WI38 (cell line): ENCODE measurements around the gene CGRRF1.

Source experiments
- H3K4me3 ChIP-seq: 2 replicates; pipeline ENCODE4 v1.5.1; 2011; ENCODE audit warnings: low read depth, mild to moderate bottlenecking, control low read depth, low read length
- TF ChIP-seq, protein P1 (sequence below): IDR thresholded peaks from 2 replicates; pipeline ENCODE4 v1.5.1; 2012; ENCODE audit warnings: low read depth, mild to moderate bottlenecking, control low read depth, low read length

The CGRRF1 gene

DNA sequence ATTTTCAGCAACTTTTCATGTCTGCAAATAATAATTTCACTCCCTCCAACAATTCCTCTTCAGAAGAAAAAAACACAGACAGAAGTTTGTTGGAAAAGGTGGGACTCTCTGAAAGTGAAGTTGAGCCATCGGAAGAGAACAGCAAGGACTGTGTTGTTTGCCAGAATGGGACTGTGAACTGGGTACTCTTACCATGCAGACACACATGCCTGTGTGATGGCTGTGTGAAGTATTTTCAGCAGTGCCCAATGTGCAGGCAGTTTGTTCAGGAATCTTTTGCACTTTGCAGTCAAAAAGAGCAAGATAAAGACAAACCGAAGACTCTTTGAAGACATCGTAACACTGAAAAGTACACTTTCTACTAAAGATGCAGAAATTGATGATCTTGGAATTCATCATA, 28.3 kb downstream of the CGRRF1 start:
- TF ChIP-seq, protein P1, sequence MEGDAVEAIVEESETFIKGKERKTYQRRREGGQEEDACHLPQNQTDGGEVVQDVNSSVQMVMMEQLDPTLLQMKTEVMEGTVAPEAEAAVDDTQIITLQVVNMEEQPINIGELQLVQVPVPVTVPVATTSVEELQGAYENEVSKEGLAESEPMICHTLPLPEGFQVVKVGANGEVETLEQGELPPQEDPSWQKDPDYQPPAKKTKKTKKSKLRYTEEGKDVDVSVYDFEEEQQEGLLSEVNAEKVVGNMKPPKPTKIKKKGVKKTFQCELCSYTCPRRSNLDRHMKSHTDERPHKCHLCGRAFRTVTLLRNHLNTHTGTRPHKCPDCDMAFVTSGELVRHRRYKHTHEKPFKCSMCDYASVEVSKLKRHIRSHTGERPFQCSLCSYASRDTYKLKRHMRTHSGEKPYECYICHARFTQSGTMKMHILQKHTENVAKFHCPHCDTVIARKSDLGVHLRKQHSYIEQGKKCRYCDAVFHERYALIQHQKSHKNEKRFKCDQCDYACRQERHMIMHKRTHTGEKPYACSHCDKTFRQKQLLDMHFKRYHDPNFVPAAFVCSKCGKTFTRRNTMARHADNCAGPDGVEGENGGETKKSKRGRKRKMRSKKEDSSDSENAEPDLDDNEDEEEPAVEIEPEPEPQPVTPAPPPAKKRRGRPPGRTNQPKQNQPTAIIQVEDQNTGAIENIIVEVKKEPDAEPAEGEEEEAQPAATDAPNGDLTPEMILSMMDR = no peak
- no peak overlapping the region for H3K4me3 ChIP-seq

DNA sequence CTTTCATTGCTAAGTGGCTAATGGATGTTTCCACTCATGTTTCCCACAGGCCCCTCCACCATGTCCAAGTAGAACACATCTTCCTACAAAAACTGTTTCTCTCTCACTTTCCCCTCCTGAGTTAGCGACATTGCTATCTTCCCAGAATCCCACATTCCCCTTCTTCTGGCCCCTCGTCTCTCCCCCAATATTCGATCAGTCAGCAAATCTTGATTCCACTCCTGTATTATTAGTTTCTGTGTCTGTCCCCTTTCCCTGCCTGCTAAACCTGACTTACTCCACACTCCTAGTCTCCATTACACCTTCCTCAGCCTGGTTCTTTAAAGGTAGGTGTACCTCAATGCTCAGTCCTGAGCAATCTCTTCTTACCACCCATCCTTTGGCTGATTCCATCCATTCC, 37.9 kb downstream of the CGRRF1 start:
- no peak overlapping the region for H3K4me3 ChIP-seq
- TF ChIP-seq, protein P1 = no peak

DNA sequence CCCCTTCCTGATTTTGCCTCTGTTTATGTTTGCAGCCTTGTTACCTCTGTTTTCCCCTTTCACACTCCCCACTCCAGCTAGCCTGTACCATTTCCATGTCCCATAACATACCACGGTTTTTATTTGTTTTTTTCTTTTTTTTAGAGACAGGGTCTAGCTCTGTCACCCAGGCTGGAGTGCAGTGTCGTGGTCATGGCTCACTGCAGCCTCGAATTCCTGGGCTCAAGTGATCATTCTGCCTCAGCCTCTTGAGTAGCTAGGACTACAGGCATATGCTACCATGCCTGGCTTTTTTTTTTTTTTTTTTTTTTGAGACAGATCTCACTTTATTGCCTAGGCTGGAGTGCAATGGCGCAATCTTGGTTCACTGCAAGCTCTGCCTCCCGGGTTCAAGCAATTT, 38.8 kb downstream of the CGRRF1 start:
- TF ChIP-seq, protein P1 = no peak
- no peak overlapping the region for H3K4me3 ChIP-seq

DNA sequence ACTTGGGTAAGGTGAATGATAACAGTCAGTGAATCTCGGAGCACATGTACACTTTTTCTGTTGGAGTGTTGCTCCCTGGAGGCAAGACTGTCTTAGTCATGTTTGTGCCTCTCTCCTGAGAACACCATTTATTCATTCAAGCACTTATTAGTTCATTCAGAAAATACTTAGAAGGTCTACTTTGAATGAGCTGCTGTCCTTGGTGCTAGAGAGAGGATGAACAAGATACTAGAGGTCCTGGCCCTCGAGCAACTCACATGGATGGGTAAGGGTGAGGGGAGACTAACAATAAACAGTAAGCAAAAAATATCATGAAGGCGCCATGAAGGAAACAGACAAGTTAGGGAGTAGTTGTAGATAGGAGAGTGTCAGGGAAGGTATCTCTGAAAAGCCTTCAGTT, 40.2 kb downstream of the CGRRF1 start:
- H3K4me3 ChIP-seq = no peak overlapping the region
- TF ChIP-seq, protein P1 = no peak

DNA sequence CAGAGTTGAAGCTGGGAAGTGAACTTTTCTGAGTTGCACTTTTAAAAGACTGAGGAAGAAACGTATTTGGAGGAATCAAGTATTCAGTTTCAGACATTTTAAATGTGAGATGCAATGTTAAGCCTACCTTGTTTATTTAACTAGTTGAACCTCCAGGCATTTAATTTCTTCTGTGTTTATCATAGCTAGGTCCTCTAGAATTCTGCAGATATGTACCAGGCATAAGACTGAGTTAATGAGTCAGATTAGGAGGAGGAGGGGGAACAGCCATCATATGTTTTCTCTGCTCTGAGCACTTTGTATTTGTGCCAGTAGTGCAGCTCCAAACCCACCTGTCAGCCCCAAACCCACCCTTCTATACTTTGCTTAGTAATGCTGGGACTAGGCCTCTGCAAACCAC, 40.8 kb downstream of the CGRRF1 start:
- no peak overlapping the region for H3K4me3 ChIP-seq
- TF ChIP-seq, protein P1 = no peak

DNA sequence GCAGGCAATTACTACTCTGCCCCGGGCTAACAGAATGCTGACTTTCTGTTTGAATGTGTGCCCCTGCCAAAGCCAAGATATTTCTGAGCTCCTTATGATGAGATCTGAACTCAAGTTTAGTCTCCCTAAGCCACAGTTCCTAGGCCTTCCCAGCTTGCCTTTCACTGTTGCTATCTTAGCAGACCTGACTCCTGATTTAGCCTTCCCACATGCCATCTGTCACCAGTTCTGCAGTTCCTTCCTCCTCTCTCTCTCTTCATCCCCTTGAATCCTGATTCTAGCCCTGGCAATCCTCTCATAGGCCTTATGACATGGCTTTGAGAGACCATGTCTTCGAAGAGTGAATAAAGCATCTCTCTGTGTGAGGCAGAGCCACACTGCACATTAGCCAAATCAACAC, 44.7 kb downstream of the CGRRF1 start:
- H3K4me3 ChIP-seq = no peak overlapping the region
- TF ChIP-seq, protein P1 = no peak

DNA sequence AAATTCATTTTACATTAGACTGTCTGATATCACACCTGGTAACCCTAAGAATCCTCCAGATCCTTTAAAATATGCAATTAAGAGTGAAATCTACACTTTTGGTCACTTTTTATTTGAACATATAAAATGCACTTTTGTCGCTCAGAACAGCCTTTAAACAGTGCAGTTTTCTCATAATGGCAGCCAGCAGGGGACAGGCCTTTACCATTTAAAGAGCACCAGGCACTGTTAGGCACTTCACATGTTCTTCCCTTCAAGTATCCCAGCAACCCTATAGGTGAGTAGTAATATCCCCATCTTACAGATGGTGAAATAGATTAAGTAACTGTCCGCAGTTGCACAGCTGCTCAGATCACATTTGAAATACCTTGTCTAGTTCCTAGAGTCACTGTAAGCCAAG, 45.9 kb downstream of the CGRRF1 start:
- no peak overlapping the region for H3K4me3 ChIP-seq
- TF ChIP-seq, protein P1 = no peak
